ENCODE data around the gene WDFY2.

The WDFY2 gene

GRCh38 chr13:51808811-51809210 lies 224.5 kb downstream of the WDFY2 start:
- Histone ChIP-seq H3K27me3 (replicated peaks; ENCODE audit: control insufficient read depth, insufficient read depth, low read length) (no peaks in the 10 kb centered on the region), H3K9ac (ENCODE audit: low read length) (no peak overlapping the region), H3K4me3 (ENCODE audit: low read length) (no peak overlapping the region), H3K9me3 (ENCODE audit: control insufficient read depth, low read length) (no peaks in the 10 kb centered on the region), H3K36me3 (ENCODE audit: control insufficient read depth, insufficient read depth, low read length, severe bottlenecking) (no peaks in the 10 kb centered on the region), H3K4me1 (ENCODE audit: control insufficient read depth, insufficient read depth, low read length) (peaks cover 7% of the 10 kb centered on the region)
- no peak for DNase-seq (ENCODE audit: low read depth)

GRCh38 chr13:51811046-51811445 lies 226.8 kb downstream of the WDFY2 start:
- Histone ChIP-seq H3K9me3 (ENCODE audit: control insufficient read depth, low read length) (no peaks in the 10 kb centered on the region), H3K9ac (ENCODE audit: low read length) (no peak overlapping the region), H3K4me1 (ENCODE audit: control insufficient read depth, insufficient read depth, low read length) (no peaks in the 10 kb centered on the region), H3K36me3 (ENCODE audit: control insufficient read depth, insufficient read depth, low read length, severe bottlenecking) (no peaks in the 10 kb centered on the region), H3K27me3 (replicated peaks; ENCODE audit: control insufficient read depth, insufficient read depth, low read length) (peaks cover 8% of the 10 kb centered on the region), H3K4me3 (ENCODE audit: low read length) (no peak overlapping the region)
- DNase-seq (ENCODE audit: low read depth) = no peak

GRCh38 chr13:51811920-51812451 lies 227.7 kb downstream of the WDFY2 start:
- peaks cover 18% of the 10 kb centered on the region for H3K27me3 ChIP-seq (replicated peaks; ENCODE audit: control insufficient read depth, insufficient read depth, low read length)
- no peaks in the 10 kb centered on the region for H3K9me3 ChIP-seq (ENCODE audit: control insufficient read depth, low read length)
- no peaks in the 10 kb centered on the region for H3K36me3 ChIP-seq (ENCODE audit: control insufficient read depth, insufficient read depth, low read length, severe bottlenecking)
- no peak overlapping the region for H3K9ac ChIP-seq (ENCODE audit: low read length)
- DNase-seq (ENCODE audit: low read depth) = no peak
- H3K4me3 ChIP-seq (ENCODE audit: low read length) = no peak overlapping the region
- H3K4me1 ChIP-seq (ENCODE audit: control insufficient read depth, insufficient read depth, low read length) = no peaks in the 10 kb centered on the region

- Histone ChIP-seq H3K4me3 (ENCODE audit: low read length) (no peak overlapping the region), H3K9me3 (ENCODE audit: control insufficient read depth, low read length) (no peaks in the 10 kb centered on the region), H3K9ac (ENCODE audit: low read length) (no peak overlapping the region), H3K4me1 (ENCODE audit: control insufficient read depth, insufficient read depth, low read length) (peaks cover 5% of the 10 kb centered on the region), H3K36me3 (ENCODE audit: control insufficient read depth, insufficient read depth, low read length, severe bottlenecking) (no peaks in the 10 kb centered on the region), H3K27me3 (replicated peaks; ENCODE audit: control insufficient read depth, insufficient read depth, low read length) (peaks cover 24% of the 10 kb centered on the region)
- DNase-seq (ENCODE audit: low read depth) = no peak
Measured at GRCh38 chr13:51814071-51814470, 229.8 kb downstream of the WDFY2 start.

- H3K4me1 ChIP-seq (ENCODE audit: control insufficient read depth, insufficient read depth, low read length) = peaks cover 5% of the 10 kb centered on the region
- no peak overlapping the region for H3K9ac ChIP-seq (ENCODE audit: low read length)
- DNase-seq (ENCODE audit: low read depth) = peak; percentile 82
- H3K4me3 ChIP-seq (ENCODE audit: low read length) = no peak overlapping the region
- no peaks in the 10 kb centered on the region for H3K36me3 ChIP-seq (ENCODE audit: control insufficient read depth, insufficient read depth, low read length, severe bottlenecking)
- no peaks in the 10 kb centered on the region for H3K9me3 ChIP-seq (ENCODE audit: control insufficient read depth, low read length)
- H3K27me3 ChIP-seq (replicated peaks; ENCODE audit: control insufficient read depth, insufficient read depth, low read length) = peaks cover 30% of the 10 kb centered on the region
Measured at GRCh38 chr13:51814825-51815650, 230.8 kb downstream of the WDFY2 start.

GRCh38 chr13:51815848-51816247 lies 231.6 kb downstream of the WDFY2 start:
- DNase-seq (ENCODE audit: low read depth) = no peak
- no peaks in the 10 kb centered on the region for H3K36me3 ChIP-seq (ENCODE audit: control insufficient read depth, insufficient read depth, low read length, severe bottlenecking)
- H3K4me1 ChIP-seq (ENCODE audit: control insufficient read depth, insufficient read depth, low read length) = peaks cover 5% of the 10 kb centered on the region
- H3K4me3 ChIP-seq (ENCODE audit: low read length) = no peak overlapping the region
- peaks cover 38% of the 10 kb centered on the region for H3K27me3 ChIP-seq (replicated peaks; ENCODE audit: control insufficient read depth, insufficient read depth, low read length)
- H3K9ac ChIP-seq (ENCODE audit: low read length) = no peak overlapping the region
- no peaks in the 10 kb centered on the region for H3K9me3 ChIP-seq (ENCODE audit: control insufficient read depth, low read length)

GRCh38 chr13:51816604-51817249 lies 232.5 kb downstream of the WDFY2 start:
- H3K4me3 ChIP-seq (ENCODE audit: low read length) = no peak overlapping the region
- H3K4me1 ChIP-seq (ENCODE audit: control insufficient read depth, insufficient read depth, low read length) = peaks cover 5% of the 10 kb centered on the region
- no peaks in the 10 kb centered on the region for H3K9me3 ChIP-seq (ENCODE audit: control insufficient read depth, low read length)
- no peak for DNase-seq (ENCODE audit: low read depth)
- peaks cover 45% of the 10 kb centered on the region for H3K27me3 ChIP-seq (replicated peaks; ENCODE audit: control insufficient read depth, insufficient read depth, low read length)
- no peaks in the 10 kb centered on the region for H3K36me3 ChIP-seq (ENCODE audit: control insufficient read depth, insufficient read depth, low read length, severe bottlenecking)
- H3K9ac ChIP-seq (ENCODE audit: low read length) = no peak overlapping the region

Data from adipocyte (in vitro differentiated cells).